Epithelial cell of proximal tubule (primary cell): ENCODE results near the gene AP3B2. TPM values are rescaled to one million over a fixed set of nuclear protein-coding genes. Genes with fewer than 3 reads are reported as not detected.

Experiments used
- DNase-seq: peaks from one replicate; pipeline ENCODE4 v3.0.0-alpha.2; 2011; ENCODE audit warnings: low read depth
- H3K4me3 ChIP-seq: 2 replicates; pipeline ENCODE4 v1.5.1; 2011; ENCODE audit warnings: low read depth, mild to moderate bottlenecking, low read length
- CTCF ChIP-seq: conservative IDR thresholded peaks from 2 replicates; pipeline ENCODE4 v1.5.1; 2012; ENCODE audit warnings: low read depth, mild to moderate bottlenecking, low read length
- total RNA-seq: library from RNA; depleted of rRNA; stranded (reverse); fragments of >200 nt; gene quantifications from 2 replicates; pipeline ENCODE4 v1.2.3, GENCODE V29; 2015

AP3B2 gene
- total RNA-seq, 1 donor from 2014 or later = under 0.01 TPM

- no peak overlapping the region for H3K4me3 ChIP-seq
- DNase-seq = no peak
- TF ChIP-seq CTCF = no peak
These were observed 10.8 kb downstream of the AP3B2 start for GRCh38 chr15:82698711-82699345.

GRCh38 chr15:82697735-82698407 is 11.8 kb downstream of the AP3B2 start:
- H3K4me3 ChIP-seq = no peak overlapping the region
- no peak for DNase-seq
- TF ChIP-seq CTCF = no peak

GRCh38 chr15:82692171-82692570 is 17.5 kb downstream of the AP3B2 start:
- H3K4me3 ChIP-seq = no peak overlapping the region
- DNase-seq = no peak
- no peak for TF ChIP-seq CTCF

GRCh38 chr15:82689147-82689546 is 20.5 kb downstream of the AP3B2 start:
- TF ChIP-seq CTCF = no peak
- no peak overlapping the region for H3K4me3 ChIP-seq
- no peak for DNase-seq

DNA sequence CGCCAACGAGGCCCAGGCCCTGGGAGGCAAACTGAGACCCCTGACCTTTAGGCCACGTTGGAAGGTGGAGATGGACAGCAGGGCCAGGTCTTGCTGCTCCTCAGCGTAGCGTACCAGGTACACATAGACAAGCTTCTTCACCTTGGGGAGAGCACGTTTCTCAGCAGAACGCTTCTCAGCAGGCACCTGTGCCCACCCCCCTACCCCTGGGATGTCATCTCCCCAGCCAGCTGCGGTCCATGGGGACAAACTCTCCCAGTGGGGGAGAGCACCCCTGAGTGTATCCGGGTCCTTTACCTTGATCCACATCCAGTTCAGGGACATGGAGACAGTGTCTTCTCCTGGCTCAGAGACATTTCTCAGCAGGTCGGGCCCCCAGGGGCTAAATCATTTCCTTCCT is 21.0 kb downstream of the AP3B2 start:
- DNase-seq = no peak
- no peak for TF ChIP-seq CTCF
- no peak overlapping the region for H3K4me3 ChIP-seq

- H3K4me3 ChIP-seq = no peak overlapping the region
- TF ChIP-seq CTCF = no peak
These were observed 28.3 kb downstream of the AP3B2 start for GRCh38 chr15:82681371-82681770.

More at GRCh38 chr15:82681371-82681770, 28.3 kb downstream of the AP3B2 start:
- no peak for DNase-seq
